GM21786 (cell line): ENCODE data around the gene SATB1.

Source experiments
- ATAC-seq: cut with Tn5 transposase; IDR thresholded peaks from one replicate; pipeline ENCODE4 v1.9.1; 2021; ENCODE audit not compliant: unreplicated experiment

Gene SATB1

DNA sequence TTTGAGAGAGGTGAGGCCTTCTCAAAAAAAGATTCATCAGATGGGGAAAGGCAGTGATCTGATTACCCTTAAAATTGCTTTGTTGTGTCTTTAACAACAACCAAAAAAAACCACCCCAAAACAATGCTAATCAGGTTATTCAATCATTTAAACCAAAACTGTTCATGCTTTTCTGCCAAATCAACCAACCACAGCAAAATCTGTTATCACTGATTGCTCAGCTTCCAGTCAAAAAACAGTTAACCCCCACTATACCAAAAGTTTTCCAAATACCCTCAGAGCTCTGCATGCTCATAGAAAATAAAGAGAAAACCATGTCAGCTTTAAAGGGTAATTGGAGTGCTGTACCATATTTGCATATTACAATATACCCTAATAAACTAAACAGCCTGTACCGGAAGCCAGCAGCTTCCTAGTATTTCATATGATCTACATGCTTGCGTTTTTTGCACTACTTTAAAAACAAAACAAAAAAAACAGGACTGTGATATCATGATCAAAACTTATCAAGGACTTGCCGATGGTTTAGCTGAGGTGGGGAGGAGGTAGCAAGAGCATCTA lies 22.8 kb downstream of the SATB1 start:
- ATAC-seq = no peak

DNA sequence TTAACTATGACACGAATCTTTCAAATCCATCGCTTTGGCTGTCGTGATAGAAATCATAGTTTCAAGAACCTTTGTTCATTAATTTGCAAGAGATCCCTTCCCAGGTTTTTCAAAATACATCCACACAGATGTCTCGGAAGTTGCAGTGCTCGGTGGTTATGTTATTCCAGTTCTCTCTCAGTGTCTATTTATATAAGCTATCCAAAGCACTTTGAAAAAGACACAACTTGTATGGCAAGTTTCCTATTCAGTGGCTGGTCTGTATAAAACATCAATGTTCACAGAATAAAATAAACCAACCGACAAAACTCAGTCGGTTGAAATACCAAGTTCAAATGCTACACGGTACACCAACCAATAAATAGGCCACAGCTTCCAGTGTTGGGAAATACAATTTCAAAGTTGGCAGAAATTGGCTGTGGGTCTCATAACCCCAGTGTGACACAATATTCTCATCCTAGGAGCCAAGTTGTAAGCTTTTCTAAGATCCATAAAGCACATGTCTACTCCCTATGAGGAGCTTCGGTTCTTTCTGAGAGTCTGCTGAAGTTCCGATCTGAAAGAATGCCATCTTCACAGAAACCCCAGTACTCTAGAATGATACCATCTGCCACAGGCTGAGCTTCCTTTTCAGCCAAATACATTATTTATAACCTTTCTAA lies 23.7 kb downstream of the SATB1 start:
- no peak for ATAC-seq

DNA sequence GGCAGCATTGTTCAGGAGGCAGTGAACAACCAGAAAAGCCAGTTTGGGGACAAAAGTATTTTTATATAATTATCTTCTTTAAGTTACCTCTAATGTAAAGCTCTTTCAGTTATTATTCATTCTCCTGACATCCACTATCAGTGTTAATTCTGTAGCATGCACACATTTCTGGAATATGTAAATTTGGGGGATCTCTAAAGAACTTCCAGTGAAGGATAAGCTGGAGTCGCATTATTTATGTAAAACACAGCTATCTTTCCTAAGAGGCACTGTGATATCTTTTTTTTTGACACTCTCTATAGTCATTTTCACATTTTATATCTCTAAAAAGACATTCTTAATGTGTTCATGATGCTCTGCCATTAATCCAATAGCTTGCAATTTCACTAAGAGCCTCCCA lies 26.7 kb downstream of the SATB1 start:
- no peak for ATAC-seq

DNA sequence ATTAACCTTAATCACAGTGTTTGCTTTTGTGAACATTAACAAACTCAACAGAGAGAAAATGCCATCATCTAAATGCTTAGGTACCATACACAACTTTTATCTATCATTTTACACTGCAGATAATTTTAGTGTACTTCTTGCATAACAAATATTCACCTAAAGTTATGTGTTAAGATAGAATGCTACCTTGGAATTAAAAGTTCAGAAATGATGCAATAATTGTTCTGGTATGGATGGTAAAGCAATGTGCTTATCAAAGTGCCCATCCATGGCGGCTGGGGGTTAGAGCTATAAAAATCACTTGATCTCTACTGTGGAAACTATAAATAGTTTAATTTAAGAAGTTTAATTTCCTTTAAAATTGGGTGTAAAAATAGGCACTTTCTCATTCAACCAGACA lies 28.7 kb downstream of the SATB1 start:
- ATAC-seq = no peak

DNA sequence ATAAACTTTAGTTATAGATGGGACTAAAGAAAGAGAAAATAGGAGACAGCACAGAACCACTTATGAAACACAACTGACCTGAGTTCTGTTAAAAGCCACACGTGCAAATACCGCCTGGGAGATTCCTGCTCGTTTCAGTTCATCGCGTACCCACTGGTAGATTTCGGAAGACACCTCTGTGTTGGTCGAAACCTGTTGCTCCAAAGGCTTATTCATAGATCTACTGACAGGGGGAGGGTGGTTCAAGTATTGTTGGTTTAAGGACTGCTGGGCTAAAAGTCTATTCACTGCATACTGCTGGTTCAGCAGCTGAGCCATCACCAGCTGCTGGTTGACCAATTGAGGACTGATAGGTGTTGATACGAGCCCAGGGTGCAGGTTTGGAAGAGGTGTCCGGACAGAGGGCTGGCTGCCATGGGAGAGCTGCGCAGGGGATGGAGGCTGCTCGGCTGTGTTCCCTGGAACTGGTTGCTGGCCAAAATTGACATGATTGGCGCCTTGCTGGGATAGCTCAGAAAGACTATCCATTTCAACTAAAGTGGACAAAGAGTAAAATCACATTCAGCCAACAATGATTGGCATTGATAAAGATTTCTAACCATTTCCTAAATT lies 30.6 kb downstream of the SATB1 start:
- ATAC-seq = no peak

DNA sequence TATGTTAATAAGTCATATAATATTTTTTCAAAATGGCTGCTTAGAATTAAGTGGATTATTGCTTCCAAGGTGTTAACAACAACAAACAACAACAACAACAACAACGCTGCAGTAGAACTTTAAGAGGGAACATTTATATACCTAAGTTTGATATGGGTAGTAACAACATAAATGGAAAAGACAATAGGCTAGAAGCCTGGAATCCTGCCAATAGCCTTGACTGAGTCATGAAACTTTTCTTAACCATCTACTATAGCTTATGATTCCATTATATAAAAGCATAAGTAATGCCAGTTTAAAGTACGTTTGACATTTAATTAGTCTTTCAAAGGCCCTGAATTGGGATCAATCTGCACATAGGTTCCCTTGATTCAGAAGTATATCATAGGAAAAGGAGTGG lies 31.2 kb downstream of the SATB1 start:
- no peak for ATAC-seq

DNA sequence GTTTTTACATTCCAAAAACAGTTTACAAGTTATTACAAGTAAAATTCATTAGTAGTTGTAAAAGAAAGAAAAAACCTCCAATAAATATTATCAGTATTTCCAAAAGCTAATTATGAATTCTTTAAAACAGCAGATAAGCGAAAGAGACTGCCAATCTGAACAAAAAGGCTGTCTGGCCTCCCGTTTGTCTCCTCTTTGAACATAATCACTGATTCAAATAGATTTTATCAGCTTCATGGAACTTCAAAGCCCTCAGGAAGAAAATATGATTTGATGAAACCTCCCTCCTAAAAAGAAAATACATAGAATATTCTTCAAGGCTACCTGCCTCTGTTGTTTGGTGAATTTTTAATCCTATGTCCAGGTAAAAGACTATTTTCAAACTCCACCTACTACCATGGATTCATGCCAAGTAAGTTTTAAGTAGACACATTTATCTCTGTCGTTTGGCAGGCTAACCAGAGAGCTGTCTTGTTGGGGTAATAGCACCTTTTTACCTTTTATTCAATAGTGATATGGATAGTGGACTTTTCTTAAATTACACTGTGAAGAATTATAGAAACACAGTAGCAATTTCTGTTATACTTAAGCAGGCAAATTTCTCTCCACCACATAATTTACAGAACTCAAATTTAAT lies 35.0 kb downstream of the SATB1 start:
- ATAC-seq = no peak

DNA sequence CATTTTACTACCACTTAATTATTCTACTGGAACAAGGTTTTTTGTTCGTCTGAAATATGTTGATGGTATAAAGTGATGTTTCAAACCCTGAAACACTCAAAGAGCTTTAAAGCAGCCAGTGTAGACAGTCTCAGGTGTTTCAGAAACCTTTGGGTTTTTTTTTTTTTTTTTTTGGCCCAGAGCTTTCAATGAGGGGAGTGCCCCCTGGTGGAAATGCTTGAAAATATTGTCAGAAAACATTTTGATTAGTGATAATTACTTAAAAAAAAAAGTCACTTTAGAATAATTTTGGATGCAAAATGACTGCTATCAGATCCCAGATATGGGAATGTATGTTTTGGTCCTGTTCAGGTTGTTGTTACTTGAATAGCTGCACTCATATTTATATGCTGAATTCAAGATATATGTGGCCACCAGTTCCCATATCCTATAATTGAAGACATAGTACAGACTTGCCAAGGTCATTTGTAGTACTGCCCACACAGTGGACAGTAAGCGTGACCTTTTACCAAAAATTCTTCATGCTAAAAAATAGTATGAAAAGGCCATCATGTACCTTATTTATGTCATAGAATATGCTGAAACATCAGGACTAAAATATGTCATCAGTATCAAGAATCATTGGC lies 35.9 kb downstream of the SATB1 start:
- ATAC-seq = no peak

DNA sequence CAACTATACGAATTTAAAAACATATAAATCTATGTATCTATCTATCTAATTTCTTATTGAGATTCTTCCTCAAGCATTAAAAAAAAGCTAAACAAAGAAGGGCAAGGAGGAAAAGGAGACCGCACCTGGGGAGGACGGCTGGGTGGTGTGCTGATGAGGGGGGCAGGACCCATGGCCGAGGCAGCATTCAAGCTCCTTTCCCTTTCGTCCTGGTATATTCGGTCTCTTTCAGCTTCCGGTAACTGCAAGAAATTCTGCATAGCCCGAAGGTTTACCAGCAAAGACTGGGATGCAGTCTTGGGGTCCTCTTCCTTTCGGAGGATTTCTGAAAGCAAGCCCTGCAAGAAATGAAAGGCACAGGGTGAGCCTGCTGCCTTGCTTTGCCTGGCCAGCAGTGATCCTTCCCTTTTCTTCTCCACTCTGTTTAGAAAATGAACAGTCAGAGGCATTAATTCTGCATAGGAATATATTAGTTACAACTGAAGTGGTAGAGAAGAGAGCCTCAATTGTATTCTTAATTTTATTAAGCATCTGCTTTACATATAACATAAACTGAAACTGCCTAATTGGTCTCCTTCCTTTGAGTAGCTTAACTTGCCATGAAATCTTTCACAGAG lies 38.8 kb downstream of the SATB1 start:
- ATAC-seq = no peak

DNA sequence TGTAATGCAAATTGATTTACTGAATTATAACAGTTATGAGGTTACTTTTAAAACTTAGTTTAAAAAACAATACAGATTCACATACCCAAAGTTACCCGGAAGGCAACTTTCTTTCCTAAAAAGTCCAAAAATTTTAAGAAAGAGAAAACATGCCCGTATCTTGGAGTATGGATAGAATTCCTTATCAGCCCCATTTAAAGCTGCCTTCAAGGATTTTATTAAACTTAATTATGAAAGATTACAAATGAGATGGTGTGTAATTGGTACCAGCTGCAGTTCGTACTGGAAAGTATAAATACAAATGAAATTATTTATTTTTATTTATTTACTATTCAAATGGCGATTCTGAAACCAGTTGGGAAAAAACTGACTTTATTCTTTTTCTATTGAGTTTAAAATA lies 39.4 kb downstream of the SATB1 start:
- ATAC-seq = no peak

DNA sequence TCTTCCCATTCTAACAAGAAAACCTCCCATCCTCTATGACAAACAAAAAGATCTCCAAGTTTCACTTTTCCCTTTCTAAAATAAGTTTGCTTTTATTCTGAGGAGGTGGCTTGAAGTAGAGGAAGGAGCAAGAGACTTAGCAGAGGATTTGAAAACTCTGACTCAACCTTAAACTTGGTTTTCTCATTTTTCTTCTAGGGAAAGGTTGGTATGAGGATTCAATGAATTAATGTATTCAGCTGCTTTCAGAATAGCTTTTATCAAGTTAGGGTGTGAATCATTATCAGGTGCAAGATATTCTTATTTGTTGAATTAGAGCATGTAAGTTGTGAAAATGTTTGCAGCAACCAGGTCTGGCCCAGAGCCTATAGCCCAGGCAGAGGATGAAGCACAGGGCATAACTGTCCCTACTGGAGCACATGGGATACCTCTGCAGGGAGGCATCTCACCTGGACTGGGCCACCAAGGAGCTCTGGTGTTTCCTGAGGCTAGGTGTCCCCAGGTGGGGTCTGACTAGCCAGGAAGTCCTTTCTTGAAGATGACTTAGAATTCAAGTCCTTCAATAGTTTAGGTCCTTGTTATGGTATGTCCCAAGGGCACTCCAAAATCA lies 42.3 kb downstream of the SATB1 start:
- ATAC-seq = no peak

DNA sequence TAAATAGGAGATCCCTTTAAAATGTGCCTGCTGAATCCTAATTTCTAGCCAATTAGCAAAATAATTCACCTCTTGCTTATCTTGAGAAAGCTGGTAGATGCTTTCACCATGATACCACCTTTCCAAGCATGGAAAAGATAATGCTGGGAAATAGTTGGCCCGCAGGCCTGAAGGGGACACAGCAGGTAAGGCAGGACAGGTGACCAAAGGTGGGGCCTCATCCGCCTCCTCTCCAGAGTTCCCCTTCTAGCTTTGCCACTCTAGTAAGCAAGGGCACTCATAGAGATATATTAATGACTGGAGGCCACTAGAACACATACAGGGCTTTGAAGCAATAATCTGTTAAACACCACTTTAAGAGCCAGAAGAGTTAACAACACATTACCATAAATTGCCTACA lies 45.5 kb downstream of the SATB1 start:
- no peak for ATAC-seq

DNA sequence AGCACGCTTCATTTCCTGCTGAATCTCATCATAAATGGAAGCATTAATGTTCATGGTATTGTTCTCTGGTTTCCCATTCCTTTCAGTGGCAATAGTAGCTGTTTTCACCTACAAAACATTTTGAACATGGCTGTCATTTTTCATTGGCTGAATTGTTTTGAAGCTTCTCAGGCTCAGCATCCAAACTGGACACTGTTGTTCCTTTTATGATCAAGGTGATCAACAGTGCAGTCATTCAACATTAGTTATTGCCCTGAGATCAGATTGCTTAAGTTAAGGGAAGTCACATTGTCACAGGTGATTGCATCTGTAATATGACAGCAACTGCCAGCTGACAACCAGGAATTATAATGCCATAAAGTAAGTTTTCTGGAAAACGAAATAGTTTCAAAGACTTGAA lies 46.9 kb downstream of the SATB1 start:
- no peak for ATAC-seq

DNA sequence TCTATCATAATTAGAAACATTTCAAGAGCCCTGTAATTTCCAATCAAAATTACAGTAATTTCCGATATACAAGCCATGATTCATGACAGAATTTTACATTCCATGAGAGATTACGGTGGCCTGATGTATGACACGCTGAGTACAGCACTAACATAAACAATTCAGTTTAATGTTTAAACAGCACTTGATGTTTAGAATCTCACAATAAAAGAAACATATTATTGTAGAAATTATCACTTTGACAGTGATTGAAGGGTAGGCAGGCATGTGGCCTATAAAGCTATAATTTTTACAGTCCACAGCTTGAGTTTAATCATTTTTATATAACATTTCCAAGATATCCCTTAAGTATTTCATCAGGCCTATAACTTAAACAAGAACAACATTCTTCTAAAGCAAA lies 48.5 kb downstream of the SATB1 start:
- no peak for ATAC-seq

DNA sequence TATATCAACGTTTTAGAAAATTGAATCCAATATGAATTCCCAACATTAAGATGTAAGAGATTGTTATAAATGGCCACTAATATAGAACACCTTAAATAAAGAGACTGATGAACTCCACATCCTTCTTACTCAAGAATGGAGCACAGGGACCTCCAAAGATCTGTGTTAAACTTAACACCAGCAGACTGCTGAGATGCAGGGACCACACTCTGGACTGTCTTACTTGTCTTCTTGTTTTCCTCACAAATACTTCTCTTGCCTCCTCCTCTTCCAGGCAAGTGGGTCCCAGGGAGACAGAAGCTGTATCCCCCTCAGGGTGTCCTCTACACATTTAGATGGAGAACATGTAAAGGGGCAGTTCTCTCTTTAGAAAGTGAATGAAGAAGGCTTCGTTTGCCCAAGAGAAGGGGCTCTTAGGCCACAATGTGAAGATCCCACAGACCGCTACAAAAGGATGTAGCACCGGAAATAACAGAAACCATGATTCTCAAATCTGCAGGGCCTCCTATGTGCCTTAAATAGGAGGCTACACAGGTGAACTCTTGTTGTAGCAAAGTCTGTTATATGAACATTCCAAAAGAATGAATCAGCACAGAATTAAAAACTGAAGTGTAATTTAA lies 52.2 kb downstream of the SATB1 start:
- no peak for ATAC-seq

DNA sequence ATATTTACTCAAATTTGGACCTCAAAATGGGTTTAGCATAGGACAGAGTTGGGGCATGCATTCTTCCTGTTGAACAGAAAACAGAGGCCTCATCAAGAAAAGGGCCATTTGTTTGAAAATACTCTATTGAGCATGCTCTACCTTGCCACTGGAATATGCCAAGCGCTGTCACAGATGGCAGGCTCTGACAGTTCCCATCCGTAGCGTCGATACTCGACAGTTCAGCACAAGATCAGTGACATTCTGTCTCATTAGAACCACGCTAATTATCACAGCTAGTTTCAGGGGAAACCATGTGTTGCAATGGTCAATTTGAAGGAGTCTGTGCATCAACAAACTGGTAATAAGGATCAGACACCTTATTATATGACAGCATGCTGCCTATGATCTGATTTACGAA lies 54.5 kb downstream of the SATB1 start:
- ATAC-seq = no peak

DNA sequence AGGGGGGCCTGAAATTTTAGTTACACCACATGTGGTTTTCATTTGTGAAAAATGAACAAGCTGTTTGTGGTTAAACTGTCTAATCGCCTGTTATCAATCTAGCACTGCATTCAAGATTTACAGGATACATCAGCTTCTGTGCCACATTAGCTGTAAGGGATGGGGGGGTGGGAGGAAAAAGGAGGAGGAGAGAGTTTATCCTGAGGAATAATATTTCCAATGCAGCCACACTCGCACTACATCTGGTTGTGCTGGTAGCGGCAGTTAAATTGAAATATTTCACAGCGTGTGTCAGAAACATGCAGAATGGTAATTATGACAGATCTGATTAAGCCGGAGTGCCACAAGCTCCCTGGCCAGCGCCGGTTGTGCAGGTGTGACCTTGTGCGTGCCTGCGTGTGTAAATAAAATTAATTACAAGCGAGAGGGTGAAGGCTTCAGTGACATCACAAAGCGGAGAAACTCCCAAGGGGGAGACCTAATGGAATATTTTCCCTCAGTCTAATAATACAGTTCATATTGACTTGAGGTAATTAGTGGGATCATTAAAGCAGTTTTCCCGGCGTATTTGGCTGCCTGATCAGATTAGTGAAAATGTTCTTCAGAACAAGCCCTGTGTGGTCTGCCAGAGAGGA lies 55.5 kb downstream of the SATB1 start:
- ATAC-seq = no peak

DNA sequence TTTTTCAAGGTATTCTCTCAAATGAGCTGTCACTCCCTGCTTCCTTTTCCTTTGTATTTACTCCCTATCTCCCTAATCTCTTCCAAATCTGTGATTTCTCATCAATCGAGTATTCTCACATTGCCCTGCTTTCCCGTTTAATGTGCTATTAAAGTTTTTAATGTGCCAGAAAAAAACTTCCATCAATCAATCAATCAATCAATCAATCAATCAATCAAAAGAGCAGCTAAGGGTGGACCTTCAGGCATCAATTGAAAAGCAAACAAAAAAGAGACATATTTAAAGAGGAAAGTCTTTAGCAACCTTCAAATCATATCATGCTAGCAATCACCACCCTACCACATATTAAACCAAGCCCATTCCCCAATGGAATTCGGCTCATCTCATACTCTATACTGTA lies 58.9 kb downstream of the SATB1 start:
- ATAC-seq = no peak

DNA sequence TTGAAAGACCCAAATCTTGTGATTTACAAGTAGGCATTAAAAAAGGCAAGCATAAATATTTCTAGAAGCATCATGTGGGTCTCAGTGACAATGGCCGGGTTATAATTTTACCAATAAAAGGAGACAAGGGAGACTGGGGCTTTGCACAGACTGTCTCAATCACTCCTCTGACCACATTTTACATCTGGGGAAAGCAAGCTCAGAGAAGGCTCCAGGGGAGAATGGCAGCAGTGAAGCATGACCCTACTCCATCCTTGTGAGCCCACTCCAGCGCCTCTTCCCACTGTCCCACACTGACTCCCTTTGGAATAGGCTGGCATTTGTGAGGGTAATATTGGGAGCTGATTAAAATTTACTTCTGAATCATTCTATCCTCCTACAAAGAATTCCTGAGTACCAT lies 61.8 kb downstream of the SATB1 start:
- no peak for ATAC-seq

DNA sequence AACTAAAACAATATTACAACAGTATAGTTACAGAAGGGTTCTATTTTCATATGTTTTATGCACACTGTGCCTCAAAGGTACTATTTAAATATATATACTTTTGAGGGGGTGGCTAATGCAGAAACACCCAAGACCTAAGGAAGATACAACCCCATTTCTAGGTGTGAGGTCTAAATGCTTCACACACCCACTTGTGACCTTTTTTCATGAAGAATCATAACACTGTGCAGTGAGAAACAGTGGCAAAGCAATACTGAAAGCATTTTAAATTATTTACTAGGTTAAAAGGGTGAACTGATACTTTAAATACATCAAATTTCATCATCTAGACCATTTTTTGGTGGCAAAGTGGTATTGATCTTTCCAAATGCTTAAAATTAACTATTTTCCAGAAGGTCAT lies 67.4 kb downstream of the SATB1 start:
- no peak for ATAC-seq
